IPS DF 19.7 (cell line): ENCODE results near the gene DNAJC15.
"Not testable (repeated sequence)": the region's sequence is repeated elsewhere in the genome, so short reads cannot be mapped to it uniquely, and the experiment has no call there.

Experiments
- DNase-seq: peaks from one replicate; pipeline ENCODE4 v3.0.0-alpha.2; 2013; ENCODE audit warnings: low read depth, low spot score

Gene DNAJC15

GRCh38 chr13:43044720-43045301 lies 21.4 kb downstream of the DNAJC15 start:
- no peak for DNase-seq

- DNase-seq, result not testable (repeated sequence)
These were observed 22.0 kb downstream of the DNAJC15 start for GRCh38 chr13:43045302-43045773.

- no peak for DNase-seq
These were observed 22.9 kb downstream of the DNAJC15 start for GRCh38 chr13:43046259-43046658.

- DNase-seq, result peak; percentile 73
These were observed 31.7 kb downstream of the DNAJC15 start for GRCh38 chr13:43054803-43055802.

- no peak for DNase-seq
These were observed 34.4 kb downstream of the DNAJC15 start for GRCh38 chr13:43057653-43058317.

GRCh38 chr13:43058318-43058674 lies 34.9 kb downstream of the DNAJC15 start:
- DNase-seq, result no peak

GRCh38 chr13:43058831-43059230 lies 35.4 kb downstream of the DNAJC15 start:
- DNase-seq, result no peak

- not testable (repeated sequence) for DNase-seq
These were observed 36.4 kb downstream of the DNAJC15 start for GRCh38 chr13:43059779-43060178.

GRCh38 chr13:43060806-43061205 lies 37.4 kb downstream of the DNAJC15 start:
- not testable (repeated sequence) for DNase-seq

GRCh38 chr13:43061496-43062280 lies 38.3 kb downstream of the DNAJC15 start:
- DNase-seq, result no peak

- no peak for DNase-seq
These were observed 48.4 kb downstream of the DNAJC15 start for GRCh38 chr13:43071824-43072223.

- no peak for DNase-seq
These were observed 49.0 kb downstream of the DNAJC15 start for GRCh38 chr13:43072394-43072793.

- DNase-seq, result no peak
These were observed 51.6 kb downstream of the DNAJC15 start for GRCh38 chr13:43074824-43075510.

- DNase-seq, result not testable (repeated sequence)
These were observed 52.1 kb downstream of the DNAJC15 start for GRCh38 chr13:43075511-43075902.

- DNase-seq, result no peak
These were observed 53.7 kb downstream of the DNAJC15 start for GRCh38 chr13:43077046-43077445.

- no peak for DNase-seq
These were observed 54.1 kb downstream of the DNAJC15 start for GRCh38 chr13:43077461-43077860.

- no peak for DNase-seq
These were observed 54.5 kb downstream of the DNAJC15 start for GRCh38 chr13:43077906-43078305.

GRCh38 chr13:43078399-43078798 lies 55.0 kb downstream of the DNAJC15 start:
- no peak for DNase-seq

- DNase-seq, result no peak
These were observed 56.1 kb downstream of the DNAJC15 start for GRCh38 chr13:43079392-43079931.

- no peak for DNase-seq
These were observed 56.8 kb downstream of the DNAJC15 start for GRCh38 chr13:43080199-43080598.

GRCh38 chr13:43081866-43082265 lies 58.5 kb downstream of the DNAJC15 start:
- no peak for DNase-seq
